Measurements from ENCODE around the gene BUD13. TPM values are rescaled to one million over a fixed set of nuclear protein-coding genes. Genes with fewer than 3 reads are reported as not detected.

The BUD13 gene
- total RNA-seq, 1 experiment from 2014 or later, result 22.9 TPM

- ATAC-seq, result no peak
Observed at GRCh38 chr11:116775975-116776374, 3.2 kb upstream of the BUD13 start.

More at GRCh38 chr11:116775975-116776374, 3.2 kb upstream of the BUD13 start:
- Histone ChIP-seq H3K9ac (ENCODE audit: low read length) (no peak overlapping the region), H2AFZ (ENCODE audit: low read depth, low read length, poor library complexity, severe bottlenecking) (no peak overlapping the region), H4K20me1 (ENCODE audit: insufficient read depth) (no peaks in the 10 kb centered on the region), H3K27ac (ENCODE audit: low read depth, low read length) (no peak overlapping the region), H3K9me2 (ENCODE audit: insufficient read depth) (no peaks in the 10 kb centered on the region), H3K4me2 (ENCODE audit: low read length) (no peak overlapping the region), H3K27me3 (ENCODE audit: insufficient read depth, low read length) (no peaks in the 10 kb centered on the region), H3K36me3 (ENCODE audit: control insufficient read depth in 1 of 2, insufficient read depth in 2 of 2, low read length in 2 of 2) (peaks cover 17 to 28% of the 10 kb centered on the region in 2 experiments; a peak in 3 of 4 replicates), H3K4me3 (replicated peaks in 1 of 2; ENCODE audit: low read depth in 1 of 2, low read length in 2 of 2) (no peak overlapping the region), H3K79me2 (ENCODE audit: insufficient read depth, low read length) (peaks cover 21% of the 10 kb centered on the region), H3K9me3 (ENCODE audit: control insufficient read depth in 1 of 2, insufficient read depth in 1 of 2, low read depth in 1 of 2, low read length in 2 of 2) (no peaks in the 10 kb centered on the region), H3K4me1 (ENCODE audit: control insufficient read depth in 1 of 2, insufficient read depth in 2 of 2, low read length in 2 of 2) (peaks cover 9 to 21% of the 10 kb centered on the region in 2 experiments; a peak in 3 of 4 replicates)
- DNase-seq (ENCODE audit: low read depth, low spot score), result no peak
- ChIA-PET RAD21 (ENCODE audit: low non-redundant PET in 1 of 2, low total read pairs in 2 of 2, uncharacterized antibody in 2 of 2, unreplicated experiment in 2 of 2) (interaction anchor here (0.6 kb wide), 2 partner anchors 12 to 17 kb away, joined by 3 to 4 read pairs; partner anchors contain the start of gene ZPR1 (in 1 of the 2)), CTCF (interaction anchor here (1.7 kb wide), 1 partner anchor 15 kb away, joined by 5 read pairs; the partner anchor contains the start of gene APOA5), POLR2A (interaction anchor here (1.1 kb wide), 1 partner anchor 18 kb away, joined by 3 read pairs; no protein-coding TSS in a partner anchor)
- intact Hi-C loops (cut with micrococcal nuclease), result no loop called here
- BruUV-seq (replicated peaks), result no TSS peak
- no peak for TF ChIP-seq YY1 (IDR thresholded peaks at IDR 0.05; ENCODE audit: extremely low read depth, insufficient replicate concordance, low read depth, low read length)
- no peak for TF ChIP-seq SP1 (IDR thresholded peaks at IDR 0.05; ENCODE audit: low read depth)
- TF ChIP-seq ZFX (IDR thresholded peaks at IDR 0.05), result no peak
- no peak for TF ChIP-seq EGR1 (IDR thresholded peaks at IDR 0.05; ENCODE audit: low read depth)
- TF ChIP-seq SIN3A (IDR thresholded peaks at IDR 0.05; ENCODE audit: low read depth), result no peak
- TF ChIP-seq JUND (IDR thresholded peaks at IDR 0.05), result no peak
- TF ChIP-seq ZBTB33 (IDR thresholded peaks at IDR 0.05; ENCODE audit: extremely low read depth, insufficient replicate concordance, low read length), result no peak
- TF ChIP-seq ELF1 (IDR thresholded peaks at IDR 0.05; ENCODE audit: borderline replicate concordance, low read depth), result no peak

Data from HCT116 (cell line).